GM19328 (cell line): ENCODE measurements around the gene SUFU.
"Not testable (repeated sequence)": the region's sequence is repeated elsewhere in the genome, so short reads cannot be mapped to it uniquely, and the experiment has no call there.

ENCODE experiments used
- ATAC-seq: cut with Tn5 transposase; IDR thresholded peaks from one replicate; pipeline ENCODE4 v1.9.1; 2021; ENCODE audit warnings: mild to moderate bottlenecking, moderate library complexity; ENCODE audit not compliant: unreplicated experiment

SUFU gene

DNA sequence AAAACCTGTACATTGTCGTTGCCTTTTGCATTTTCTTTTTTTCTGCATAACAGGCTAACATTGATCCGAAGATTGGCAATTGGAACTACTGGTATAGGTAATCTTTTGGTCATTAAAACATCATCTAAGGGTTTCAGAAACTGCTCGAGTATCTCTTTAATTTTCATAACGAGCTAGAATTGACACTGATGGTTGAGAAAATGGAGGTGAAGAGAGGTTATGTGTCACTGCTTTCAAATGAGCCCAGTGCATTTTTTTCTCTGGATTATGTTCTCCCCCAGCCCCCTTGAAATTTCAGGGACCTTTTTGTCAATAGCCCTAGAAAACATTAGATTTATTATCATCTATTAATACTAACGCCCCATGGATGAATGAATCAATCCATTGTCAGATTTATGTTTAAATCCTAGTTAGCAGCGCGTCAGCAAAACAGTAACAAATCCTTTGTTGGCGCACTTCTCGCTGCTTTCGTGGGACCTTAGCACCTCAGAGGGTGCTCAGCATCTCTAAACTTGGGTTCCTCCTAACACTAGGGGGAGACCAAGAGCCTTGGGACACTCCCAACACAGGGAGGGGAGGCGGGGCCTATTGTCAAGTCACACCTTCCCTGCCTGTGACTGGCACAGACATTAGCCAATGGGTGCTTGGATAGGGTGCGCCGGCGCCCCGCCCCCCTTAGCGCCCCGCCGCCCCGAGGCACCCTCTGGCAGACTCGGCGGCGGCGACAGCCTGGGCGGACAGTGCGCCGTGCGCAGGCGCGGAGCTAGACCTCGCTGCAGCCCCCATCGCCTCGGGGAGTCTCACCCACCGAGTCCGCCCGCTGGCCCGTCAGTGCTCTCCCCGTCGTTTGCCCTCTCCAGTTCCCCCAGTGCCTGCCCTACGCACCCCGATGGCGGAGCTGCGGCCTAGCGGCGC, at the start of gene SUFU:
Gene SUFU (plus strand): TSS at position 709 of the 915 bp plus-strand sequence. CDS start 181 bp downstream, at position 890.
- peak; percentile 57 for ATAC-seq

DNA sequence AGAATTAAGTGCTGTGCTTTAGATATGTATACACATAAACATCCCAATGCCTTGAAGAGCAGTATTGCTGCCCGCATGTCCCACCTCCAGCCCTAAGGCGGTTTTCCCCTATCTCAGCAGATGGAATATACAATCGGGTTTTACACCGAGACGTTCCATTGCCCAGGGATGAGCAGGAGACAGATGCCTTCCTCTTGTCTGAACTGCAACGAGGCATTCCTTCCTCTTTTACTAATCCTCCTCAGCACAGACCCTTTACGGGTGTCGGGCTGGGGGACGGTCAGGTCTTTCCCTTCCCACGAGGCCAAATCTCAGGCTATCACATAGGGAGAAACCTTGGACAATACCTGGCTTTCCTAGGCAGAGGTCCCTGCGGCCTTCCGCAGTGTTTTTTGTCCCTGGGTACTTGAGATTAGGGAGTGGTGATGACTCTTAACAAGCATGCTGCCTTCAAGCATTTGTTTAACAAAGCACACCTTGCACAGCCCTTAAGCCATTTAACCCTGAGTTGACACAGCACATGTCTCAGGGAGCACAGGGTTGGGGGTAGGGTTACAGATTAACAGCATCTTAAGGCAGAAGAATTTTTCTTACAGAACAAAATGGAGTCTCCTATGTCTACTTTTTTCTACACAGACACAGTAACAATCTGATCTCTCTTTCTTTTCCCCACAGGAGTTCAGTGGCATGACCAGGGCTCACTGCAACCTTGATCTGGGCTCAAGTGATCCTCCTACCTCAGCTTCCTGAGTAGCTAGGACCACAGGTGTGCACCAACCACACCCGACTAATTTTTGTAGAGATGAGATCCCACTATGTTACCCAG, 48.9 kb upstream of the SUFU start:
- ATAC-seq = not testable (repeated sequence)

DNA sequence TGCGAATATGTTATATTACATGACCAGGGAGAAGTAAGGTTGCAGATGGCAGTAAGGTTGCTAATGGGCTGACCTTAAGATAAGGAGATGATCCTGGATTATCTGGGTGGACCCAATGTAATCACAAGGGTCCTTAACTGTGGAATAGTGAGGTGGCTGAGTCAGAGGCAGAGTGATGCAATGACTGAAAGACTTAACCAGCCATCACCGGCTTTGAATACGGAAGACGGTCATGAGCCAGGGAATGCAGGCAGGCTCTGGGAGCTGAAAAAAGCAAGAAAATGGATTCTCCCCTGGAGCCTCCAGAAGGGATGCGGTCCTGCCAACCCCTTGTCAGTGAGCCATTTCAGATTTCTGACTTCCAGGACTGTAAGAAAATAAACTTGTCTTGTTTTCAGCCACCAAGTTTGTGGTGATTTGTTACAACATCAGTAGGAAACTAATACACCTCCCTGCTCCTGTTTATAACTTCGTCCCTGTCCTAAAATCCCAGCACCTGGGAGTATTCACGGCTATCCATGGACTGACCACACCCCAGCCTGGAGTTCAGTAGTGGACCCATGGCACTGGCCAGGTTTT, 47.8 kb upstream of the SUFU start:
- no peak for ATAC-seq

DNA sequence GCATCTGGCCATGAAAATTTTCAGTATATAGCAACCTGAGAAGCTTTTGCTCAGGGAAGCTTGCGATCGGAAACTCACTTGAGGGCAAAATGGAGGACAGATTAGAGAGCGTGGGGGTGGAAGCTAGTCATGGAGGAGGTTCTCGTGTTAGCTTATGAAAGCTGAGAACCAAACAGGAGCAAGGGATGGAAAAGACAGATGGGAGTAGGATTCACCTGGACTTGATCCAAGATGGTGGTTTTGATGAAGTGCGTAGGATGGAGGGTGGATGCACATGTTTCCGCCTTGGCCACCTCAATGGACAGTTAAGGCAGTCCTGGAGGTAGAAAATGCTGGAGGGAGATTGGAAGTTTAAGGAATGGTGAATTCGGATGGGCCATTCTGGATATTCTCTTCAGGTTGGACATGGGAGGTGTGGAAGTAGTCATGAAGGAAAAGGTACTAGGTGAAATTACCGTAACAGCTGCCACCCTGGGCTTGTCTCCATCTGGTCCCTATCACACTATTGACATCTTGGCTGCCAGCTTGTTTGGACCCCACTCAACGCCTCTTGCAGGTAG, 46.1 kb upstream of the SUFU start:
- ATAC-seq = no peak

DNA sequence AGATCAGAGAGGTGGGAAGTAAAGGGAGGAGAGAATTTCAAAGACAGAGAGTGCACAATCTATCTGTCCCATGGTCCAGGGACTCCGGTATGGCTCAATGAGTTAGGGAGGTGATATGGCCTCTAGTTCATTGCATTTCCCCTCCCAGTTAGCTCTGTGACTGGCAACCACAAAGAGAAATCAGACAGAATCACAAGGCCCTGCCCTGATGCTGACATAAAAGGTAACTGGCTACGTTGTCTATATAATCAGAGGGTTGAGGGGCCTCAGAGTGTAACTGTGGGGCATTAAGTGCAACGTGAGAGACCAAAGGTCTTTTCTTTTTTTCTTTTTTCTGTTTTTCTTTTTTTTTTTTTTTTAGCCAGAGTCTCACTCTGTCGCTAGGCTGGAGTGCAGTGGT, 45.1 kb upstream of the SUFU start:
- ATAC-seq = no peak

DNA sequence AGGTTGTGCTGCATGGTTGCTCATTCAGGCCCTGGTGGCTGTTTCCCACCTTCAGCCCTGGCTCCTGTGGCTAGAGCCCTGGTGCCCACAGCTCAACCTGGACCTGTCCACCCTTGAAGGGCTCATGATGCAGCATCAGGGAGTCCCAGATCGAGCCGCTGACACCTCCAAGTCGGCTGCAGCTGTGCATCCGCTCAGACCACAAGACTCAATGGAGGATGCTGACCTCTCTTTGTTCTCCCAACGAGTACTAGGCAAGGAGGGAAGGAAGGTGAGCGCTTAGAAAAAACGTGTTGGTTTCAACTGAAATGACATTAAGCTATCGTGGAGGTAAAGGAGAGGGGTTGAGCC, 43.0 kb upstream of the SUFU start:
- ATAC-seq = no peak

DNA sequence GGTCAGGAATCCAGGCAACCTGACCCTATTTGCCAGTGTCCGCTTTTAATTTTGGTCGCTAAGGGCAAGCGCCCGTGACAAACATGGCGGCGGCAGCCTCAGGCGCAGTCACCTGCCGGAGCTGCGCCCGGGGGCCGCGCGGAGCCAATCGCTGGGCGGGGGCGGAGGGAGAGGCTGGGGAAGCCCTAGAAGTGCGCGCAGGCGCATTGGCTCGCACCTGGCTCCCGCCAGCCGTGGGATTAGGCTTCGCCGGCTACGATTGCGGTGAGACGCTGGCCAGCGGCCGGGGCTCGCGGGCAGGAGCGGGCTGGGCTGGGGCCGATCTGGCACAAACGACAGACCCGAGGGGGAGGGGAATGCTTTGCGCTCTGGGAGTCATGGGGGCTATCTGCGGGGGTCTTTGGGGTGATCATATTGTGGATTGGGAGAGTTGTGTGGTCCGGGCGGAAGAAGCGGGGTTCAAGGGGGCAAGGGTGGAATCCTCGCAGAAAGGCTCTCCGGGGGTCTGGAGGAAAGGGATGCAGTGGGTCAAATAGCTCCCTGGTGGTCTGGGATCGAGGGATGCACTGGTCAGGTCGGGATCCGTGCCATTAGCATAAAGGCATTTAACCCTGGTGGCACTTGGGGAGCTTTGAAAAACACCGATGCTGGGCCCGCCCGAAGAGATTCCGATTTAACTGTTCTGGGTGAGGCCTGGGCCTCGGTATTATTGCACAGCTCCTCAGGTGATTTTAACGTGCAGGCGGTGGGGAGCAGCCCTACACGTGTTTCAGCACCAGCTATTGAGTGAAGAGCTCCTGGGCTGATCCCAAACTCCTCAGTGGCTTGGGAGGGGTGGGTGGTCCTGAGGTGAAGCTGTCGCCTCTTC, 42.4 kb upstream of the SUFU start:
- ATAC-seq = peak; percentile 78

DNA sequence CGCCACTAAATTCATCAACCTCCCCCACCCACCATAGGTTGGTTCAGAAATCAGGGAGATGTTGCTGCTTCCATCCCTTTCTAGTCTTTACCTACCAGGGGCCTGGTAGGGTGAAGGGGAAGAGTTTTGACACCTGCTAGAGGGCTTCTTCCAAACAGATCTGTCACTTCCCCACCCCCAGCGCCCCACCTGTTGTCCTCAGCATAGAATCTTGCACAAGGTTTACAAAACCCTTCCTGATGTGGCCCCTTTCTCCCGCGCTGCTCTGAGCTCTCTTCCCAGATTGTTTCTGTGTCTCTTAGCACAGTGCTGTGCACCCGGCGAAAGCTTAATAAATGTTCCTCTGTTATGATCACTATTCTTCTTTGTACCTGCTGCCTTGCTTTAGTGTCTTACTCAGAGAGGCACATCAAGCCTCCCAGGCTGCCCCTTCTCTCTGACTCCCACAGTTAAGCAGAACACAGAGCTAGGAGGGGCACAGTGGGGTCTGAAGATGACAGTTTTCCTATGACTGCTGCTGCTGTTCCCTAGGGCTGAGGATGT, 41.2 kb upstream of the SUFU start:
- no peak for ATAC-seq

DNA sequence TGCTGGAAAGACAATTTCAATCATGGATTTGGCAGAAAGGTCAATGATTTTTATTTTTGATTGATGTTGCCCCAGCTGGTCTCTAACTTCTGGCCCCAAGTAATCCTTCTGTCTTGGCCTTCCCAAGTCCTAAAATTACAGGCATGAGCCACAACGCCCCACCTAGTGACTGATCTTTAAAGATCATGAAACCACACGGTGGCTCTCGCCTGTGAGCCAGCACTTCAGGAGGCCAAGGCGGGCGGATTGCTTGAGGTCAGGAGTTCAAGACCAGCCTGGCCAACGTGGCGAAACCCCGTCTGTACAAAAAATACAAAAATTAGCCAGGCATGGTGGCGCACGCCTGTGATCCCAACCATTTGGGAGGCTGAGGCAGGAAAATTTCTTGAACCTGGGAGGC, 39.8 kb upstream of the SUFU start:
- ATAC-seq = no peak

DNA sequence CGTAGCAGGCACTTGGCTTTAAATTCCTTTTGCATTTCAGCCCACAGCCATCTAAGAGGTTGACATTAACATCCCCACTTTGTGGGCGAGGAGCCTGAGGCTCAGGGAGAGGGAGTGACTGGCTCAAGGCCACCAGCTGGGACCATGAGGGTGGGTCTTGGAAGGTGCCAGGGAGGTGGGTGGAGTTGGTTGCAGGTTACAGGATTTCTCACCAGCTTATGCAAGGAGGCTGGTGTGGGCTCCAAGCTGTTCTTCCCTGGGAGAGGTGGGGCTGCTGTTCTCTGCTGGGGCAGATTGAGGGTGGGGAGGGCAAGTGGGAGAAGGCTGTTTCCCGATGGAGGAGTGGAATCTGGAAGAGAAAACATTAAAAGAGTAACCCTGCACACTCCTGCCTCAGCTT, 38.3 kb upstream of the SUFU start:
- no peak for ATAC-seq

DNA sequence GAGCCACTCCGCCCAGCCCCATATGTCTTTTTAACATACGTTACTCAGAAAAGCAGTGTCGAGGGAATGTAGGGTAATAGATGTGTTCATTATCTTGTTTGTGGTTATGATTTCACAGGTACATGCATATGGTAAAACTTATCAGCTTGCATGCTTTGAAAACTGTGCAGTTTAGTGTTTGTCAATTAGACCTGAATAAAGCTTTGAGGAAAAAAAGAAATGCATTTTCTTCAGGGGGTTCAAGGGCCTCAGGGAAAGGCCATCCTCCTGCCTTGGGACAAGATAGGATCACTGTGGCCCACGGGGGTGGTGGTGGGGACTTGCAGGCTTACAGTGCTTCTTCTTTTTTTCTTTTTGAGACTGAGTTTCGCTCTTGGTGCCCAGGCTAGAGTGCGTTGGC, 36.5 kb upstream of the SUFU start:
- ATAC-seq = no peak

DNA sequence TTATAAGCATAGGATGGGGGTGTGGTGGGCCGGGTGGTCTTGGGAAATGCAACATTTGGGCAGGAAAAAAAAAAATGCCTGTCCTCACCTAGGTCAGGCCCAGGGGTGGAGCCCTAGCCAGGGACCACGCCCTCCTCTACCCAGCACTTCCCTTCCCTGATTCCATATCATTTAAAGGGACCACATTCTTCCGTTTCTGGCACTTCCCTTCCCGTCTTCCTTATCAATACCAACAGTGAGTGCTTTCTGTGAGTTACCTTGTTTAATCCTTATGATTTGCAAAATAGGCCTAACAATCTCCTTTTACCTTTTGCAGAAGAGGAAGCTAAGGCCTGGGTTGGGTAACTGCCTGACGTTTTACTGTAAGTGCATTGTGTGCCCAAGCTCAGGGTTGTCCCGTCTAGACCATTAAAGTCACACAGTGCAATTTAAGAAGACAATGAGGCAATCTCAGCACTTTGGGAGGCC, 35.8 kb upstream of the SUFU start:
- no peak for ATAC-seq

DNA sequence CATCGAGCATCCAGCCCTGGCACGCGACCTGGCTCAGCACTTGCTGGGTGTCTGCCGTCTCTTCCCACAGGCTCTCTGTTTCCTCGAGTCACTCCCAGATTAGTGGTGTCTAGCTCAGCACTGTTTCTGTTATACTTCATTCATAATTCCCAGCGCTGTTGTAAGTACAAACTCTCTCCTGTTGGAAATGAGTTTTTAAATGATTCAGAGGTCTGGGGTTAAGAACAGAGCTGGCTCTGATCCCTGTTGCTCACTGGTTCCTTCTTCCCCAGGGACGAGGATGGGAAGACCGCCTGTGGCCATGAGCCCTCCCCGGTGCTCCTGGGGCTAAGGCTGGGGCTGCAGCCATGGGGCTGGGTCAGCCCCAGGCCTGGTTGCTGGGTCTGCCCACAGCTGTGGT, 35.1 kb upstream of the SUFU start:
- no peak for ATAC-seq

DNA sequence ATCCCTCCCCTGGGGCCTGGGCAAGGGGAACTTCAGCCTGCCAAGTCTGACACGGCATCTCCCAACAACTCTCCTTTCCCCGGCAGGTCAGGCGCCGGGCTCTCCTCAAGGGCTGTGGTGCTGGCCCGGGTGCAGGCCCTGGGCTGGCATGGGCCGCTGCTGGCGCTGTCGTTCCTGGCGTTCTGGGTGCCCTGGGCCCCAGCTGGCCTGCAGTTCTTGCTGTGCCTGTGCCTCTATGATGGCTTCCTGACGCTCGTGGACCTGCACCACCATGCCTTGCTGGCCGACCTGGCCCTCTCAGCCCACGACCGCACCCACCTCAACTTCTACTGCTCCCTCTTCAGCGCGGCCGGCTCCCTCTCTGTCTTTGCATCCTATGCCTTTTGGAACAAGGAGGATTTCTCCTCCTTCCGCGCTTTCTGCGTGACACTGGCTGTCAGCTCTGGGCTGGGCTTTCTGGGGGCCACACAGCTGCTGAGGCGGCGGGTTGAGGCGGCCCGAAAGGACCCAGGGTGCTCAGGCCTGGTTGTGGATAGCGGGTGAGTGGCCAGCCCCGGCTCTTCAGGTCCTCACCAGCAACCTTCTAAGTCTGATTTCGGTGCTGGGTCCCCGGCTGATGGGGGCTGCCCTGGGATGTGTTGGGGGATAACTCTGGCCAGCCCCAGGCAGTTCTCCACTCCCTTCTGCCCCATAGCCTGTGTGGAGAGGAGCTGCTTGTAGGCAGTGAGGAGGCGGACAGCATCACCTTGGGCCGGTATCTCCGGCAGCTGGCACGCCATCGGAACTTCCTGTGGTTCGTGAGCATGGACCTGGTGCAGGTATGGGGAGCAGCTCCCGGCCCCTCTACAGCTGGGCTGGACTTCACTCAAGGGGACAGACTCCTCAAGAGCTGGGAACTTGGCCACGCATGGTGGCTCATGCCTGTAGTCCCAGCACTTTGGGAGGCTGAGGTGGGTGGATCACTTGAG, 32.9 kb upstream of the SUFU start:
- no peak for ATAC-seq

DNA sequence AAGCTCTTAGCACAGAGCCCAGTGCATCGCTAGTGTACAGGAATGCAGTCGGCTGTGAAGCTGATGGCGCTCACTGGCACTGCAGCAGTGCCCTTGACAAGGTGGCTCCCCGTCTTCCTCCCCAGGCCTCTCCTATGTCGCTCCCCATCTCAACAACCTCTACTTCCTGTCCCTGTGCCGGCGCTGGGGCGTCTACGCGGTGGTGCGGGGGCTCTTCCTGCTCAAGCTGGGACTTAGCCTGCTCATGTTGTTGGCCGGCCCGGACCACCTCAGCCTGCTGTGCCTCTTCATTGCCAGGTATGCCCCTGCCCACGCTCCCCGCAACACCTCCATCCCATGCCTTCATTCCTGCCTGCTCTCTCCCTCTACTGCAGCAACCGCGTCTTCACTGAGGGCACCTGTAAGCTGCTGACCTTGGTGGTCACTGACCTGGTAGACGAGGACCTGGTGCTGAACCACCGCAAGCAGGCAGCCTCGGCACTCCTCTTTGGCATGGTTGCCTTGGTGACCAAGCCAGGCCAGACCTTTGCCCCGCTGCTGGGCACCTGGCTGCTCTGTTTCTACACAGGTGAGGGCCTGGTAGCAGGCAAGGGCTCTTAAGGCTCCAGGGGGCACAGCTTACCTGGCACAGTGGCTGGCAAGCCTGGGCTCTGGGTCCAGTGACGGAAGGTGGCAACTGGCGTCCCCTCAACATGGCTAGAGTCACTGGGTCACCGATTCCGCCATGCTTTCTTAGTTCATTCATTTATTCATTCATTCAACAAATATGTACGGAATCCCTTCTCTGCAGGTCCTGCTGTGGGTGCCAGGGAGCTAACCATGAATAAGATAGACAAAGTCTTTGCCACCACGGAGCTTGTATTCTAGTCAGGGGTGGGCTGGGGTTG, 30.1 kb upstream of the SUFU start:
- no peak for ATAC-seq

DNA sequence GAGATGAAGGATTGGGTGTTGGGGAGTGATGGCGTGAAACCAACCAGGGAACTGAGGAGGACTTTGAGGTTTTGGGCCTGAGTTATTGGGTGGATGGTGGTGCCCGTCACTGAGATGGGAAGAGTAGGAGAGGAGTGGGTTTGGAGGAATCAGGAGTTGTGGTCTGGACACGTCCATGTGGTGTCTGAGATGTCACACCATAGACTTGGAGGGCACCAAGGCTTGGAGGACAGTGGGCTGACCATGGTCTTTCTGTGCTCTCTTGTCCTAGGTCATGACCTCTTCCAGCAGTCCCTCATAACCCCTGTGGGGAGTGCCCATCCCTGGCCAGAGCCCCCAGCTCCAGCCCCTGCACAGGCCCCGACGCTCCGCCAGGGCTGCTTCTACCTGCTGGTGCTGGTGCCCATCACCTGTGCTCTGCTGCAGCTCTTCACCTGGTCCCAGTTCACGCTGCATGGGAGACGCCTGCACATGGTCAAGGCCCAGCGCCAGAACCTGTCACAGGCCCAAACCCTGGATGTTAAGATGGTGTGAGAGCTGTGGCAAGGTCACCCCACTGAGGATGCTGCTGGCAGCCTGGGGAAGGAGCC, 28.2 kb upstream of the SUFU start:
- ATAC-seq = no peak

DNA sequence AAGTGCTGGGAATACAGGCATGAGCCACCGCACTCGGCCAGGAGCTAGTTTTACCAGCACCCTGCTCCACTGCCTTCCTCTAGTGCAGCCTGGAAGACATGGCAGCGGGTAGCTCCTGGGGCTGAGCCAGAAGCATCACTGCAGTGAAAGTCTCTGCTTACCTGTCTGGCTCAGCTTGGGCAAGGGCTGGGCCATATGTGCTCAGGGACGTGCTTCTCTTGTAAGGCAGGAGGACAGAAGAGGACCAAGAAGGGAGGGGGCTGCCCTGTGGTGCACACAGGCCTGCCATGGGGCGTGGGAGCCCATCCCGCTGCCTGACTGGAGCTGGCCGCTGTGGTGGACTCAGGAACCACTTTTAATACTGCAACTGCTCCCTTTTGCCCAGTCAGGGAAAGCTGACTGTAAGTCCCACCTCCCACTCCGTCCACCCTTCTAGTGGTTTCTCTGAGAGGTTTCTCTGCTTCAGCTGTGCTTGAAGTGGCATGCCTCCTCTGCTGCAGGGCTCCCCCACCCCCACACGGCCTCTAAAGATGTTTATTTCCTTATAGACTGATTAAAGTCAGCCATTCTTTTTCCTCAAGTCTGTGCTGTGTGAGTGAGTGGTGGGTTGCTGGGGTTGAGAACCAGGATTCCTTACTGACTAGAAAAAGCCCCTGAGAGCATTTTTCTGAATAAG, 27.2 kb upstream of the SUFU start:
- ATAC-seq = no peak
